ENCODE results near the gene PLAU. TPM values are rescaled to one million over a fixed set of nuclear protein-coding genes. Genes with fewer than 3 reads are reported as not detected.

The PLAU gene
- total RNA-seq, 1 experiment from 2014 or later, result 15.0 TPM

GRCh38 chr10:73965890-73966768, 55.2 kb downstream of the PLAU start (continued):
- TF ChIP-seq ZNF423 (CRISPR knock-in tag; IDR thresholded peaks at IDR 0.05), result no peak; the same call in 1 of the 2 replicates
- TF ChIP-seq USF2 (CRISPR knock-in tag; IDR thresholded peaks at IDR 0.05), result no peak
- TF ChIP-seq SP1 (CRISPR knock-in tag; conservative IDR thresholded peaks at IDR 0.05), result peak; percentile 32; the same call in 1 of the 2 replicates
- 0 out of 2 replicates have a peak, but pooled peaks have one; percentile 73 for TF ChIP-seq ETV6 (CRISPR knock-in tag; IDR thresholded peaks at IDR 0.05)
- no peak for TF ChIP-seq NFE2L1 (CRISPR knock-in tag; IDR thresholded peaks at IDR 0.05)
- TF ChIP-seq TCF7 (CRISPR knock-in tag; IDR thresholded peaks at IDR 0.05; ENCODE audit: low read depth), result no peak
- no peak for TF ChIP-seq RORB (CRISPR knock-in tag; IDR thresholded peaks at IDR 0.05)
- no peak for TF ChIP-seq ZNF121 (CRISPR knock-in tag; IDR thresholded peaks at IDR 0.05)
- TF ChIP-seq MXD4 (CRISPR knock-in tag; IDR thresholded peaks at IDR 0.05; ENCODE audit: borderline replicate concordance), result no peak
- TF ChIP-seq IRF1 (CRISPR knock-in tag; IDR thresholded peaks at IDR 0.05), result no peak
- no peak; the same call in 1 of the 2 replicates for TF ChIP-seq USF1 (CRISPR knock-in tag; IDR thresholded peaks at IDR 0.05)
- TF ChIP-seq OVOL2 (CRISPR knock-in tag; IDR thresholded peaks at IDR 0.05; ENCODE audit: borderline replicate concordance), result no peak
- TF ChIP-seq FOXP1 (CRISPR knock-in tag; IDR thresholded peaks at IDR 0.05; ENCODE audit: borderline replicate concordance), result no peak
- no peak for TF ChIP-seq ZMAT4 (CRISPR knock-in tag; IDR thresholded peaks at IDR 0.05)
- TF ChIP-seq ZNF138 (CRISPR knock-in tag; conservative IDR thresholded peaks at IDR 0.05), result no peak
- no peak for TF ChIP-seq CREB1 (CRISPR knock-in tag; IDR thresholded peaks at IDR 0.05)
- TF ChIP-seq ATF6 (CRISPR knock-in tag; IDR thresholded peaks at IDR 0.05), result no peak
- no peak for TF ChIP-seq SOX15 (CRISPR knock-in tag; IDR thresholded peaks at IDR 0.05)
- no peak for TF ChIP-seq KAT7 (CRISPR knock-in tag; IDR thresholded peaks at IDR 0.05; ENCODE audit: borderline replicate concordance)
- no peak for TF ChIP-seq ESRRA (CRISPR knock-in tag; IDR thresholded peaks at IDR 0.05; ENCODE audit: borderline replicate concordance)
- no peak for TF ChIP-seq ZNF317 (CRISPR knock-in tag; IDR thresholded peaks at IDR 0.05; ENCODE audit: borderline replicate concordance, low read depth)
- no peak for TF ChIP-seq PRDM15 (CRISPR knock-in tag; IDR thresholded peaks at IDR 0.05)
- peak; percentile 93 for TF ChIP-seq TEAD1 (CRISPR knock-in tag; IDR thresholded peaks at IDR 0.05)
- TF ChIP-seq E2F5 (CRISPR knock-in tag; IDR thresholded peaks at IDR 0.05), result 0 out of 2 replicates have a peak, but pooled peaks have one; percentile 4
- no peak for TF ChIP-seq CDX4 (CRISPR knock-in tag; IDR thresholded peaks at IDR 0.05; ENCODE audit: borderline replicate concordance)
- TF ChIP-seq JUN (CRISPR knock-in tag; IDR thresholded peaks at IDR 0.05), result no peak

Data from WTC11 (cell line).